Activated CD4-positive, alpha-beta T cell treated with anti-CD3 and anti-CD28 coated beads for 24 hours (primary cell): ENCODE results near the gene EPB41L5.
"Not testable (repeated sequence)": the region's sequence is repeated elsewhere in the genome, so short reads cannot be mapped to it uniquely, and the experiment has no call there.

Experiments used
- DNase-seq, 2 donors: peaks; one replicate each; pipeline ENCODE4 v3.0.0-alpha.2; 2020; ENCODE audit warnings: low read depth in 2 of 2

EPB41L5 gene

DNA sequence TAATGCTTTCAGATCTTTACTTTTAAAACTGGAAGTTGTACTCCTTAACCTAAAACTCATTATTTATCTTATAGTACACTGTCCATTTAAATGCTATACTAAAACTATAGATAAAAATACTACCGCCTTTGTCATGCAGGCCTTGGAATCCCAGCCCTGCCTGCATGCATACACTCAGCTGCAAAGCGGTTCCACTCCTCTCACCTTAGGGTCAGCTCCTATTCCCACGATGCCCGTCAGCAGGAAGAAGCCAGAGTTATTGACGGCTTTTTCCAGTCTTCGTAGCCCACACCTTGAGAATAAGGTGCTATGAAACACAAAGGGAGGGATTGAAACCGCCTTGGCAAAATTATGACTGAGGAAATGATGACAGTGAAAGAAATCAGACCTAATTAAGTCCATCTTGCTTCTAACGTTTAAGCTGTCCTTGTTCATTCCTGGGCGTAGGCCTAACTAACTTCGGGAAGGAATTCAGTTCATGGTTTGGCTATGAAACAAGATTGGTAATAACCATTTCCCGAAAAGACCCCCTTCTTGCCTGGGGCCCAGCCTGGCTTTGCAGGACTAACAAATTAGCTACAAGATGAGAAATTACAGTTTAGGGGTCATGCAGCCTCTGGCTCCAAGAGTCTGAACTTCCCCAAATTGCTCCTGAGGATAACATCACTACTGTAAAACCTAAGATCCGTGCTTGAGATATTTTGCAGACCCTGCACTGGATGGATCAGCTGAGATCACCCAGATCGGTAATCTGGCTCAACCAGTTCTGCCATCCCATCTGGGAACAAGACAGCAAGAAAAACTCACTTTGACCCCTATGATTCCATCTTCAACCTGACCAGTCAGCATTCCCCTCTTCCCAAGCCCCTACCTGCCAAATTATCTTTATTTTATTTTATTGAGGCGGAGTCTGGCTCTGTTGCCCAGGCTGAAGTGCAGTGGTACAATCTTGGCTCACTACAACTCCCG lies 17.1 kb downstream of the EPB41L5 start:
- DNase-seq, result no peak

GRCh38 chr2:120032297-120032696 lies 19.4 kb downstream of the EPB41L5 start:
- no peak for DNase-seq

DNA sequence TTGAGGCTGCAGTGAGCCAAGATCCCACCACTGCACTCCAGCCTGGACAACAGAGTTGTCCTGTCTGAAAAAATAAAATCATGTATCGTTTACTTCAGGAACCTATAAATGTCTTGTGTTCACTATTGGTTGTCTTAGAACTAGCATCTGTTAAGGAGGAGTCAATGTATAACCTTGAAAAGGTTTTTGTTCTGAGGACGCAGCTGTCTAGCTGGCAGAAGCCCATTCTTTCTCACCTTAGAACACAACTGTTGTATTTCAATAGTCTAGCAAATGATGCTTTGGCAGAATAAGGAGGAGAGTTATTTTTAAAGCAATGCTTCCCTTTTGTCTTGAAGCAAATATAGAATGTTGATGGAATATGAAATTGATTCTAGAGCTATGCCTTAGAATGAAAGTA lies 21.1 kb downstream of the EPB41L5 start:
- DNase-seq, result no peak

- no peak for DNase-seq
Measured at GRCh38 chr2:120034621-120035020, 21.7 kb downstream of the EPB41L5 start.

- DNase-seq, result no peak
Measured at GRCh38 chr2:120036145-120036544, 23.3 kb downstream of the EPB41L5 start.

GRCh38 chr2:120037995-120038541 lies 25.2 kb downstream of the EPB41L5 start:
- no peak for DNase-seq

- DNase-seq, result no peak
Measured at GRCh38 chr2:120042359-120042758, 29.5 kb downstream of the EPB41L5 start.

GRCh38 chr2:120044336-120044735 lies 31.5 kb downstream of the EPB41L5 start:
- no peak for DNase-seq

- not testable (repeated sequence) for DNase-seq
Measured at GRCh38 chr2:120045775-120046174, 32.9 kb downstream of the EPB41L5 start.

GRCh38 chr2:120046252-120046651 lies 33.4 kb downstream of the EPB41L5 start:
- DNase-seq, result not testable (repeated sequence)

DNA sequence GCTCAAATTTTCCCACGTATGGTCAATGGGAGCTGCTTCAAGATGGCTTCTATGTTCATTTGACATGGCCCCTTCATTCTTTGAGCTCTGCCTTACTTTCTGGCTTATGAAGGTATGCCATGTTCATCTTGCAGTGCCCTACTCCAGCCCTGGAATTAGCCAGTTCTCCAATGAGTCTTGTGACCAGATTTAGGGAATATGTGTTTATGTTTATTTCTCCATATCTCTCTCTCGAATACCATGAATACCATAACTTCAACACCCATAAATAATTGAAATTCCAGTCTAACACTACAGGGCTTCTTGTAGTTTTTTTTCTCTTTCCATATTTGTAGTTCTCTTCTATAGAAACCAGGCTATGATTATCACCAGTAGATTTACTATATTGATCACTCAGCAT lies 39.7 kb downstream of the EPB41L5 start:
- DNase-seq, result no peak

DNA sequence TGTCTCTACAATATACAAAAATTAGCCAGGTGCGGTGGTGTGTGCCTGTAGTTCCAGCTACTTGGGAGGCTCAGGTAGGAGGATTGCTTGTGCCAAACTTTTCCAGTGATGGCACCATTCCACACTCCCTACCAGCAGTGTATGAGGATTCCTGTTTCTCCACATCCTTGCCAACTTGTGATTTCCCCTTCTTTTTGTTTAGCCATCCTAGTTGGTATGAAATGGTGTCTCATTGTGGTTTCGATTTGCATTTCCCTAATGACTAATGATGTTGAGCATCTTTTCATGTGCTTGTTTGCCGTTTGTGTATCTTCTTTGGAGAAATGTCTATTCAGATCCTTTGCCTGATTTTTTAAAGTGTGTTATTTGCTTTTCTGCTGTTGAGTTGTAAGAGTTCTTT lies 41.0 kb downstream of the EPB41L5 start:
- no peak for DNase-seq

GRCh38 chr2:120059483-120059882 lies 46.6 kb downstream of the EPB41L5 start:
- no peak for DNase-seq

- DNase-seq, result no peak
Measured at GRCh38 chr2:120060088-120060623, 47.3 kb downstream of the EPB41L5 start.

GRCh38 chr2:120064664-120065063 lies 51.8 kb downstream of the EPB41L5 start:
- DNase-seq, result no peak

- no peak for DNase-seq
Measured at GRCh38 chr2:120066800-120067547, 54.1 kb downstream of the EPB41L5 start.

GRCh38 chr2:120068040-120068658 lies 55.3 kb downstream of the EPB41L5 start:
- DNase-seq, result not testable (repeated sequence)

- no peak for DNase-seq
Measured at GRCh38 chr2:120075545-120075944, 62.7 kb downstream of the EPB41L5 start.

DNA sequence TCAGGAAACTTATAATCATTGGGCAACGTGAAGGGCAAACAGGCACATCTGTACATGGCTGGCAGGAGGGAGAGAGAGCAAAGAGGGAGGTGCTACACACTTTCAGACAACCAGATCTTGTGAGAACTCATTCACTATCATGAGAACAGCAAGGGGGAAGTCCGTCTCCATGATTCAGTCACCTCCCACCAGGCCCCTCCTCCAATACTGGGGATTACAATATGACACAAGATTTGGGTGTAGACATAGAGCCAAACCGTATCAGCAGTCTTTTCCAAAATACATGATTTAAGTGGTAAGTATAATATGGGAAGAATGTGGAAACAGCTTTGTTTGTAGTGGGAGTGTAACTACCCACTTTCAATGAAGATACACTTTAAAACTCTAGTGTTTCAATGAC lies 65.0 kb downstream of the EPB41L5 start:
- DNase-seq, result no peak

DNA sequence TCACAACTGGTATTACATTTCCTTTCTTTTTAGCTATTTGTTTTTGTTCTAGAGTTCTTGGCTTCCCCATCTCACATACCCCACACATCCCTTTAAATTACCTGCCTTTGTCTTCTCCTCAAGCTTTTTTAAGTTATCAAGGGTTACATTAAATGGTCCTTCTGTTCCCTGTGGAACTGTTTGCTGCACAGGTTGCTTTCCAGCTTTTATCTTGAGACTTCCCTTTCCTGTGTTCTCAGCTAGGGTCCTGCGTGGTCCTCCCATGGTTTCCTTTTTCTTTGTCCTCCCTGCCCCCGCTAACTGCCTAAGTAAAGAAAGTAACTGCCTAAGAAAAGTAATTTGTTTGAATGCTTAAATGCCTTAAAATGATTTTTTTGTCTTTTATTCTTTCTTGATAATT lies 66.8 kb downstream of the EPB41L5 start:
- DNase-seq, result no peak

GRCh38 chr2:120091436-120091835 lies 78.6 kb downstream of the EPB41L5 start:
- DNase-seq, result no peak

DNA sequence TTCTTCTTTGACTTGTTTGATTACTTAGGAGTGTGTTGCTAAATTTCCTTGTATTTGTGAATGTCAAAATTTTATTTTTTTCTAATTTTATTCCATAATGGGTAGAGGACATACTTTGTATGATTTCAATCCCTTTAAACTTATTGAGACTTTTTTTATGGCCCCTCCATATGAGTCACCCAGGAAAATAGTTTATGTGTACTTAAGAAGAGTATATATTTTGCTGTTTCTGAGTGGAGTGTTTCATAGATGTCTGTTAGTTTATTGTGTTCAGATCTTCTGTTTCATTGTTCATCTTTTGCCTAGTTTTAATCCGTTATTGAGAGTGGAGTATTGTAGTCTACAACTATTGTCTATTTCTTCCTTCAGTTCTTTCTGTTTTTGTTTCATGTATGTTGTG lies 81.9 kb downstream of the EPB41L5 start:
- DNase-seq, result no peak
